Mesenchymal stem cell (in vitro differentiated cells and primary cell): Measurements from ENCODE around the gene CHI3L2. TPM values are rescaled to one million over a fixed set of nuclear protein-coding genes. Genes with fewer than 3 reads are reported as not detected.

ENCODE experiments used
- DNase-seq: peaks from one replicate; pipeline ENCODE4 v3.0.0-alpha.2; 2013
- H2AFZ ChIP-seq: one replicate; pipeline ENCODE4 v1.6.1; 2013; ENCODE audit warnings: low read depth, mild to moderate bottlenecking, control low read depth, inconsistent platforms, low read length, moderate library complexity
- H2AK5ac ChIP-seq: 2 replicates; pipeline ENCODE4 v1.6.1; 2013; ENCODE audit warnings: low read length, moderate library complexity, mild to moderate bottlenecking, inconsistent platforms; ENCODE audit not compliant: severe bottlenecking
- H2BK120ac ChIP-seq: one replicate; pipeline ENCODE4 v1.6.1; 2013; ENCODE audit warnings: low read depth, mild to moderate bottlenecking, inconsistent platforms, low read length, moderate library complexity
- H2BK12ac ChIP-seq, 2 experiments: one replicate each; pipeline ENCODE4 v1.6.1; 2013; ENCODE audit warnings: inconsistent platforms in 2 of 2, low read length in 2 of 2, mild to moderate bottlenecking in 2 of 2, moderate library complexity in 2 of 2, control low read depth in 1 of 2
- H2BK15ac ChIP-seq: one replicate; pipeline ENCODE4 v1.6.1; 2013; ENCODE audit warnings: mild to moderate bottlenecking, low read depth, inconsistent platforms; ENCODE audit not compliant: poor library complexity, severe bottlenecking
- H2BK5ac ChIP-seq: 2 replicates; pipeline ENCODE4 v1.6.1; 2013; ENCODE audit warnings: low read depth, mild to moderate bottlenecking, low read length, control low read depth, inconsistent platforms; ENCODE audit not compliant: poor library complexity, severe bottlenecking
- H3K14ac ChIP-seq, 2 experiments: one replicate each; pipeline ENCODE4 v1.6.1; 2013; ENCODE audit warnings: inconsistent platforms in 2 of 2, low read length in 2 of 2, control low read depth in 1 of 2, mild to moderate bottlenecking in 1 of 2, moderate library complexity in 1 of 2
- H3K18ac ChIP-seq, 2 experiments: one replicate each; pipeline ENCODE4 v1.6.1; 2013; ENCODE audit warnings: inconsistent platforms in 2 of 2, low read length in 2 of 2, control low read depth in 1 of 2, low read depth in 1 of 2, mild to moderate bottlenecking in 1 of 2
- H3K23ac ChIP-seq, 2 experiments: one replicate each; pipeline ENCODE4 v1.6.1; 2013; ENCODE audit warnings: inconsistent platforms in 2 of 2, low read length in 2 of 2, mild to moderate bottlenecking in 2 of 2, moderate library complexity in 2 of 2, control low read depth in 1 of 2
- H3K27ac ChIP-seq: 2 replicates; pipeline ENCODE4 v1.5.1; 2013; ENCODE audit warnings: mild to moderate bottlenecking, moderate library complexity, low read length, control low read depth, inconsistent platforms; ENCODE audit not compliant: poor library complexity, severe bottlenecking
- H3K27me3 ChIP-seq, 2 experiments: 2 replicates each; pipeline versions ENCODE4 v1.6.1 to v1.7.0; 2013; ENCODE audit warnings: low read length in 2 of 2, mild to moderate bottlenecking in 2 of 2, moderate library complexity in 2 of 2, control low read depth in 1 of 2, inconsistent platforms in 1 of 2; ENCODE audit not compliant: control insufficient read depth in 1 of 2, insufficient read depth in 1 of 2
- H3K36me3 ChIP-seq, 2 experiments: 2 replicates each; pipeline versions ENCODE4 v1.6.1 to v1.7.0; 2013; ENCODE audit warnings: low read length in 2 of 2, control low read depth in 1 of 2, inconsistent platforms in 1 of 2, low read depth in 1 of 2, mild to moderate bottlenecking in 1 of 2; ENCODE audit not compliant: insufficient read depth in 2 of 2, control insufficient read depth in 1 of 2
- H3K4ac ChIP-seq, 2 experiments: one replicate each; pipeline ENCODE4 v1.6.1; 2013; ENCODE audit warnings: inconsistent platforms in 2 of 2, low read length in 2 of 2, mild to moderate bottlenecking in 2 of 2, moderate library complexity in 2 of 2, control low read depth in 1 of 2, low read depth in 1 of 2
- H3K4me1 ChIP-seq: 2 replicates; pipeline ENCODE4 v1.6.1; 2013; ENCODE audit warnings: low read depth, low read length, control low read depth; ENCODE audit not compliant: control insufficient read depth, insufficient read depth
- H3K4me2 ChIP-seq: 2 replicates; pipeline ENCODE4 v1.6.1; 2013; ENCODE audit warnings: low read length, mild to moderate bottlenecking, inconsistent platforms; ENCODE audit not compliant: poor library complexity, severe bottlenecking
- H3K4me3 ChIP-seq, 2 experiments: 2 replicates each; pipeline versions ENCODE4 v1.5.1 to v1.7.0; 2013; ENCODE audit warnings: low read length in 2 of 2, mild to moderate bottlenecking in 2 of 2, control low read depth in 1 of 2, low read depth in 1 of 2; ENCODE audit not compliant: insufficient read depth in 1 of 2
- H3K79me1 ChIP-seq: replicated peaks from 2 replicates; pipeline ENCODE4 v1.6.1; 2013; ENCODE audit warnings: mild to moderate bottlenecking, control low read depth, low read length, inconsistent platforms; ENCODE audit not compliant: poor library complexity, severe bottlenecking
- H3K9ac ChIP-seq: 2 replicates; pipeline ENCODE4 v1.7.0; 2013; ENCODE audit warnings: mild to moderate bottlenecking, low read length, moderate library complexity
- H3K9me3 ChIP-seq: 2 replicates; pipeline ENCODE4 v1.7.0; 2013; ENCODE audit warnings: mild to moderate bottlenecking, low read length; ENCODE audit not compliant: control insufficient read depth
- H4K8ac ChIP-seq: one replicate; pipeline ENCODE4 v1.6.1; 2013; ENCODE audit warnings: inconsistent platforms, mild to moderate bottlenecking, low read length, moderate library complexity
- H4K91ac ChIP-seq: one replicate; pipeline ENCODE4 v1.6.1; 2013; ENCODE audit warnings: mild to moderate bottlenecking, low read length, inconsistent platforms
- WGBS: methylation state at CpG from one replicate; pipeline ENCODE4 v1.1.7; 2013; ENCODE audit warnings: mixed read lengths; 5-methylcytosine and 5-hydroxymethylcytosine counted together
- small RNA-seq: library from polyadenylated mRNA; stranded (forward); fragments of <200 nt; extraction: miRNeasy Mini kit (QIAGEN cat#:217004); gene quantifications from one replicate; pipeline ENCODE3, GENCODE V24; 2013; ENCODE audit warnings: low read depth

Gene CHI3L2

DNA sequence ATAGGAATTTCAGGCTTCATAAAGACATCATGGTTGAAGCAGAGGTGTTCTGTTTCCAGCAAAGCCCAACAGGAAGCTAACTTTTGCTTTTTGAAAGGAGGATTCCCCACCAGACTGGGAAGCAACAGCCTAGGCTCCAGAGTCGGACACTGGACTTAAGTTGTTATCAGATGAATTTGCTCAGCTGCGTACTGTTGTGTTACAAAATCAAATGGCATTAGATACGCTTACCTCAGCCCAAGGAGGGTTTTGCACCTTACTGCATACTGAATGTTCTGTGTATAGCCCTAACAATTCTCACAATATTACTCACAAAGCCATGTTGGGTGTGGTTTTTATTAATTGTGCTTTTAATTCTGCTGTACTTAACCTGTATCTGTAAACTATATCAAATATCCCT is 62.6 kb downstream of the CHI3L2 start:
- Histone ChIP-seq H2BK120ac (no peak overlapping the region), H3K4ac (no peak overlapping the region)
- WGBS: 84% methylated on average over 2 of the region's 3 CpGs

DNA sequence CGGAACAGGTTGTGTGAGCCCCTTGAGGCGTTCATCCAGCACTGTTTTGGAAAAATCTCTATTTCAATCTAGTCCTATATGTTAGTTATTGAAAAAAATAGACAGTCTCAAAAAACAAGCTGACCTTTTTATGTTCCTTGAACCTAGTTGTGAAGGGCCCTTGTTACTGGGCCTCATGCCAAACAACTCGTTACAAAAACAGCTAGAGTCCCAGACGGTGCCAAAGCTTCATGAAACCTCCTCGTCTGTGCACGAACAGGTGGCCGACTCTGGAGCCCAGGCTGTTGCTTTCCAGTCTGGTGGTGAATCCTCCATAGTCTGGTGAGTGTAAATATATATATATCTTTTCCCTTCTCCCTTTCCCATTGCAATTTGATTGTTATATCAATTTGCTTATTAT is 63.1 kb downstream of the CHI3L2 start, which contains the start of gene CHIA:
TSS of gene CHIA (plus strand) at position 222 of the 400 bp plus-strand sequence. CDS start 19,617 bp downstream, outside the sequence.
- Histone ChIP-seq H3K27me3 (peaks cover 0 to 4% of the 10 kb centered on the region in 2 experiments), H3K4me3 (no peak within 1 kb of the TSS), H2BK120ac (no peak within 1 kb of the TSS), H2AFZ (no peak within 1 kb of the TSS), H3K27ac (no peak within 1 kb of the TSS), H2BK12ac (no peak within 1 kb of the TSS), H3K79me1 (no peaks in the 10 kb centered on the region), H4K91ac (no peak within 1 kb of the TSS), H3K4me1 (no peaks in the 10 kb centered on the region), H3K4me2 (no peak within 1 kb of the TSS), H3K9ac (no peak within 1 kb of the TSS), H3K9me3 (no peaks in the 10 kb centered on the region), H3K14ac (no peak within 1 kb of the TSS), H3K4ac (no peak within 1 kb of the TSS), H2BK15ac (no peak within 1 kb of the TSS), H2BK5ac (no peak within 1 kb of the TSS), H2AK5ac (no peak within 1 kb of the TSS), H3K23ac (no peak within 1 kb of the TSS), H3K36me3 (no peaks in the 10 kb centered on the region), H4K8ac (no peak within 1 kb of the TSS), H3K18ac (no peak within 1 kb of the TSS)
- DNase-seq: no peak
- 89% methylated on average over 1 of the region's 7 CpGs for WGBS

More for the DNA sequence above, 62.6 kb downstream of the CHI3L2 start:
- Histone ChIP-seq H3K23ac (no peak overlapping the region), H3K4me1 (no peaks in the 10 kb centered on the region), H2BK15ac (no peak overlapping the region), H4K8ac (no peak overlapping the region), H3K4me3 (no peak overlapping the region), H3K27me3 (peaks cover 0 to 4% of the 10 kb centered on the region in 2 experiments), H2AFZ (no peak overlapping the region), H3K79me1 (no peaks in the 10 kb centered on the region), H3K4me2 (no peak overlapping the region), H2BK12ac (no peak overlapping the region), H3K9ac (no peak overlapping the region), H3K36me3 (no peaks in the 10 kb centered on the region), H3K14ac (no peak overlapping the region), H4K91ac (no peak overlapping the region), H3K27ac (no peak overlapping the region), H2BK5ac (no peak overlapping the region), H3K9me3 (no peaks in the 10 kb centered on the region), H2AK5ac (no peak overlapping the region), H3K18ac (no peak overlapping the region)
- DNase-seq: no peak

Small RNA genes lying within 50 kb of the gene (small RNA-seq; reads per million reads assigned to genes)
- not detected for gene AL355816.1
